Neural cell (in vitro differentiated cells): ENCODE results near the gene MARK4.
"Not testable (repeated sequence)": the region's sequence is repeated elsewhere in the genome, so short reads cannot be mapped to it uniquely, and the experiment has no call there.

ENCODE experiments used
- EP300 ChIP-seq: fragments of 450-650 bp; conservative IDR thresholded peaks from 2 replicates; pipeline ENCODE4 v1.6.1; 2014; ENCODE audit warnings: antibody characterized with exemption, mild to moderate bottlenecking, moderate library complexity; ENCODE audit not compliant: poor library complexity, severe bottlenecking
- EZH2 ChIP-seq: fragments of 200-600, 300-800 bp; shearing (Covaris generic), sonication (generic); IDR thresholded peaks from 2 replicates; pipeline ENCODE4 v1.6.1; 2014; ENCODE audit warnings: antibody characterized with exemption, low read length, borderline replicate concordance, mild to moderate bottlenecking; ENCODE audit not compliant: insufficient read depth, poor library complexity, severe bottlenecking
- POLR2AphosphoS5 ChIP-seq: IDR thresholded peaks from 2 replicates; pipeline ENCODE4 v1.6.1; 2012
- SMC3 ChIP-seq: fragments of 450-650 bp; conservative IDR thresholded peaks from 2 replicates; pipeline ENCODE4 v1.6.1; 2014; ENCODE audit warnings: antibody characterized with exemption, mild to moderate bottlenecking, moderate library complexity; ENCODE audit not compliant: poor library complexity
- TF ChIP-seq, protein P1 (sequence below): fragments of 450-650 bp; IDR thresholded peaks from 2 replicates; pipeline ENCODE4 v1.5.1; 2014; ENCODE audit warnings: antibody characterized with exemption, mild to moderate bottlenecking, moderate library complexity; ENCODE audit not compliant: poor library complexity, severe bottlenecking

DNA sequence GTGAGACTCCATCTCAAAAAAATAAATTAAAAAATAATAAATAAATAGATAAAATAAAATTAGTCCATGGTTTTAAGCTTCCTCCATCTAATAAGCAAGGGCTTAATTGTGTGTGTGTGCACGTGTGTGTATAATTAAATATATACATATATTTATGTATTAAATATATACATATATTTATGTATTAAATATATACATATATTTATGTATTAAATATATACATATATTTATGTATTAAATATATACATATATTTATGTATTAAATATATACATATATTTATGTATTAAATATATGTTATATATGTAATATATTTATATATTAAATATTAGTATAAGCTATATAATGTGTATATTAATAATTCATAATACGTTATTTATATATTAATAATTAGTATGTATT, 22.0 kb upstream of the MARK4 start:
- not testable (repeated sequence) for TF ChIP-seq EZH2, POLR2AphosphoS5, EP300, SMC3
- TF ChIP-seq, protein P1, sequence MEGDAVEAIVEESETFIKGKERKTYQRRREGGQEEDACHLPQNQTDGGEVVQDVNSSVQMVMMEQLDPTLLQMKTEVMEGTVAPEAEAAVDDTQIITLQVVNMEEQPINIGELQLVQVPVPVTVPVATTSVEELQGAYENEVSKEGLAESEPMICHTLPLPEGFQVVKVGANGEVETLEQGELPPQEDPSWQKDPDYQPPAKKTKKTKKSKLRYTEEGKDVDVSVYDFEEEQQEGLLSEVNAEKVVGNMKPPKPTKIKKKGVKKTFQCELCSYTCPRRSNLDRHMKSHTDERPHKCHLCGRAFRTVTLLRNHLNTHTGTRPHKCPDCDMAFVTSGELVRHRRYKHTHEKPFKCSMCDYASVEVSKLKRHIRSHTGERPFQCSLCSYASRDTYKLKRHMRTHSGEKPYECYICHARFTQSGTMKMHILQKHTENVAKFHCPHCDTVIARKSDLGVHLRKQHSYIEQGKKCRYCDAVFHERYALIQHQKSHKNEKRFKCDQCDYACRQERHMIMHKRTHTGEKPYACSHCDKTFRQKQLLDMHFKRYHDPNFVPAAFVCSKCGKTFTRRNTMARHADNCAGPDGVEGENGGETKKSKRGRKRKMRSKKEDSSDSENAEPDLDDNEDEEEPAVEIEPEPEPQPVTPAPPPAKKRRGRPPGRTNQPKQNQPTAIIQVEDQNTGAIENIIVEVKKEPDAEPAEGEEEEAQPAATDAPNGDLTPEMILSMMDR = not testable (repeated sequence)
